HepG2 (cell line): ENCODE measurements around the gene CSNK2B. TPM values are rescaled to one million over a fixed set of nuclear protein-coding genes. Genes with fewer than 3 reads are reported as not detected.
A peak's percentile ranks its signal among the peaks of the same experiment; 100 is the strongest.

Source experiments
- CREM ChIP-seq, 2 experiments: sonication (generic) in 1 of 2; formaldehyde crosslinking in 1 of 2; IDR thresholded peaks; 2 replicates each; pipeline versions ENCODE4 v1.4.0 to v1.6.1; 2016 to 2020; ENCODE audit warnings: antibody characterized with exemption in 1 of 2, mild to moderate bottlenecking in 1 of 2, missing genetic modification reagents in 1 of 2
- EED ChIP-seq: sonication (generic); formaldehyde crosslinking; IDR thresholded peaks from 2 replicates; pipeline ENCODE4 v1.5.0; 2020; ENCODE audit warnings: mild to moderate bottlenecking, missing genetic modification reagents
- HNF1B ChIP-seq: sonication (generic); formaldehyde crosslinking; IDR thresholded peaks from 2 replicates; pipeline ENCODE4 v1.5.1; 2020; ENCODE audit warnings: mild to moderate bottlenecking, moderate library complexity, missing genetic modification reagents
- HOXA3 ChIP-seq: sonication (generic); formaldehyde crosslinking; IDR thresholded peaks from 2 replicates; pipeline ENCODE4 v1.5.0; 2020; ENCODE audit warnings: missing genetic modification reagents
- IKZF1 ChIP-seq: fragments of 450-650 bp; IDR thresholded peaks from 2 replicates; pipeline ENCODE4 v1.7.1; 2016
- LCORL ChIP-seq, 2 experiments: fragments of 450-650 bp in 1 of 2; sonication (generic) in 1 of 2; formaldehyde crosslinking in 1 of 2; IDR thresholded peaks; 2 replicates each; pipeline versions ENCODE4 v1.5.0 to v1.6.1; 2017 to 2020; ENCODE audit warnings: antibody characterized with exemption in 1 of 2, missing genetic modification reagents in 1 of 2
- NR2F1 ChIP-seq, 2 experiments: fragments of 450-650 bp in 1 of 2; formaldehyde crosslinking in 1 of 2; IDR thresholded peaks; 2 replicates each; pipeline versions ENCODE4 v1.5.0 to v1.6.1; 2016 to 2020; ENCODE audit warnings: mild to moderate bottlenecking in 1 of 2, missing compliant biosample characterization in 1 of 2, missing genetic modification reagents in 1 of 2, moderate library complexity in 1 of 2
- NR2F6 ChIP-seq, 2 experiments: IDR thresholded peaks; 2 replicates each; pipeline ENCODE4 v1.6.1; 2016; ENCODE audit warnings: antibody characterized with exemption in 1 of 2, mild to moderate bottlenecking in 1 of 2
- RFXANK ChIP-seq: IDR thresholded peaks from 2 replicates; pipeline ENCODE4 v1.6.1; 2016
- SALL2 ChIP-seq: sonication (generic); formaldehyde crosslinking; IDR thresholded peaks from 2 replicates; pipeline ENCODE4 v1.8.1; 2023; ENCODE audit warnings: mild to moderate bottlenecking, missing genetic modification reagents, inconsistent platforms
- TMF1 ChIP-seq: sonication (generic); formaldehyde crosslinking; IDR thresholded peaks from 2 replicates; pipeline ENCODE4 v1.8.1; 2022; ENCODE audit warnings: low read depth, missing genetic modification reagents
- ZBTB33 ChIP-seq: sonication (generic); formaldehyde crosslinking; IDR thresholded peaks from 2 replicates; pipeline ENCODE4 v1.4.0; 2020; ENCODE audit warnings: missing genetic modification reagents
- ZBTB38 ChIP-seq: sonication (generic); formaldehyde crosslinking; IDR thresholded peaks from 2 replicates; pipeline ENCODE4 v1.5.1; 2020; ENCODE audit warnings: mild to moderate bottlenecking, missing genetic modification reagents
- ZFP1 ChIP-seq: IDR thresholded peaks from 2 replicates; pipeline ENCODE4 v1.6.1; 2016
- ZFX ChIP-seq: sonication (generic); formaldehyde crosslinking; IDR thresholded peaks from 2 replicates; pipeline ENCODE4 v1.4.0; 2020; ENCODE audit warnings: mild to moderate bottlenecking, low read depth, missing genetic modification reagents, moderate library complexity
- ZFY ChIP-seq: sonication (generic); formaldehyde crosslinking; IDR thresholded peaks from 2 replicates; pipeline ENCODE4 v1.4.0; 2020; ENCODE audit warnings: missing genetic modification reagents
- ZNF121 ChIP-seq: sonication (generic); formaldehyde crosslinking; IDR thresholded peaks from 2 replicates; pipeline ENCODE4 v1.5.0; 2020; ENCODE audit warnings: mild to moderate bottlenecking, missing genetic modification reagents
- ZNF274 ChIP-seq: sonication (generic); formaldehyde crosslinking; IDR thresholded peaks from 2 replicates; pipeline ENCODE4 v1.5.1; 2020; ENCODE audit warnings: mild to moderate bottlenecking, missing genetic modification reagents
- ZNF431 ChIP-seq: sonication (generic); formaldehyde crosslinking; IDR thresholded peaks from 2 replicates; pipeline ENCODE4 v1.9.0; 2022; ENCODE audit warnings: missing genetic modification reagents, low read depth, mild to moderate bottlenecking, borderline replicate concordance
- ZNF451 ChIP-seq: sonication (generic); formaldehyde crosslinking; IDR thresholded peaks from 2 replicates; pipeline ENCODE4 v1.5.0; 2020; ENCODE audit warnings: mild to moderate bottlenecking, missing genetic modification reagents
- ZNF556 ChIP-seq: sonication (generic); formaldehyde crosslinking; IDR thresholded peaks from 2 replicates; pipeline ENCODE4 v1.4.0; 2020; ENCODE audit warnings: mild to moderate bottlenecking, missing genetic modification reagents, borderline replicate concordance
- ZNF766 ChIP-seq: sonication (generic); formaldehyde crosslinking; IDR thresholded peaks from 2 replicates; pipeline ENCODE4 v1.5.0; 2020; ENCODE audit warnings: missing genetic modification reagents, borderline replicate concordance
- ZNF891 ChIP-seq: sonication (generic); formaldehyde crosslinking; IDR thresholded peaks from 2 replicates; pipeline ENCODE4 v1.5.0; 2020; ENCODE audit warnings: mild to moderate bottlenecking, missing genetic modification reagents
- ZSCAN29 ChIP-seq: sonication (generic); formaldehyde crosslinking; conservative IDR thresholded peaks from 2 replicates; pipeline ENCODE4 v1.4.0; 2020; ENCODE audit warnings: mild to moderate bottlenecking, missing genetic modification reagents
- polyA plus RNA-seq, 8 experiments: library from polyadenylated mRNA; depleted of rRNA in 3 of 8; stranded (reverse) in 7 of 8; unstranded in 1 of 8; fragments of >200 nt; fragmentation: Illumina TruSeq in 4 of 8; extraction: Trizol in 4 of 8; gene quantifications; 2 replicates each; pipeline versions ENCODE4 v1.2.1 to v1.2.3, GENCODE V29; 2011 to 2016; ENCODE audit warnings: low read depth in 4 of 8, missing spikeins in 1 of 8, mixed read lengths in 1 of 8; ENCODE audit not compliant: insufficient read depth in 1 of 8
- total RNA-seq, 5 experiments: library from RNA; depleted of rRNA; stranded (reverse); fragments of >200 nt; fragmentation: Illumina TruSeq; extraction: Trizol; gene quantifications; 2 replicates each; pipeline ENCODE4 v1.2.3, GENCODE V29; 2016; ENCODE audit warnings: low read depth in 1 of 5
- TF ChIP-seq, protein P1 (sequence below): sonication (generic); formaldehyde crosslinking; IDR thresholded peaks from 2 replicates; pipeline ENCODE4 v1.5.0; 2020; ENCODE audit warnings: mild to moderate bottlenecking, missing genetic modification reagents

CSNK2B gene
- total and polyA plus RNA-seq, 2 of the 13 experiments (the other 11 are each of a cell fraction or from before 2014, with no cell fraction given) = 111 to 296 TPM

DNA sequence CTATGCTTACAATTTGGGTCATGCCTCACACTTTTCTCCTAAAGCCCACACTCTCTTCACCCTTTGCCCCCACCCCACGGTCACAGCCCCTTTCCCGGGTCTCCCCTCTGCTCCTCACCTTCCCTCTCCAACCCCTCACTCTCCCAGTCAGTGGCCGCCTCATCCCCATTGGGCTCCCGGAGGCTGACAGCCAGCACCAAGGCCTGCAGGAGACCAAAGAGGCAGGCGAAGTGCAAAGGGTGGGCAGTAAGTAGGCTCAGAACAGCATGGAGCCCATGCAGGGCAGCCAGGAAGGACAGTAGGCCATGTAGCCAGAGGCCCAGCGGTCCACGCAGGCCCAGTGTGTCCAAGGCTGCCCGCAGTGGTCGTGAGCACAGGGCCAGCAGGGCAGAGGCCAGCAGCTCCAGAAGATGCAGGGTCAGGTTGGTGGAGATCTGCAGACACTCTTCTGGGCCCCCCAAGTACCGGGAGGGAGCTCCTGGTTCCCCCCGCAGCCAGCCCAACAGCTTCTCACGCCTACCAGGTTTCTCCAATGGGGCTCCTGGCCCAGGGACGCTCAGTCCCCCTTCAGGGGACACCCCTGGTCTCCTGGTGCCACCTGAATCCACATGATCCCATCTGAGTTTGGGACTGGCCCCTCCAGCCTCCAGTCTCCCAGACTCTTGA, 6.8 kb upstream of the CSNK2B start (continued):
- TF ChIP-seq ZFX (CRISPR knock-in tag) (peak; percentile 71; the same call in 1 of the 2 replicates), ZBTB33 (CRISPR knock-in tag) (0 out of 2 replicates have a peak, but pooled peaks have one; percentile 4), ZBTB38 (CRISPR knock-in tag) (peak; percentile 98), HNF1B (no peak), NR2F1 (CRISPR knock-in tag; IDR thresholded peaks at IDR 0.05) (no peak), ZNF121 (CRISPR knock-in tag) (no peak), ZNF766 (CRISPR knock-in tag) (no peak), ZFP1 (CRISPR knock-in tag) (no peak), ZNF891 (CRISPR knock-in tag) (no peak), ZNF274 (no peak; the same call in 1 of the 2 replicates), CREM (IDR thresholded peaks at IDR 0.05) (no peak), CREM (CRISPR knock-in tag; IDR thresholded peaks at IDR 0.05) (no peak), RFXANK (CRISPR knock-in tag) (no peak), NR2F6 (IDR thresholded peaks at IDR 0.05) (no peak), NR2F6 (CRISPR knock-in tag; IDR thresholded peaks at IDR 0.05) (no peak), ZNF451 (CRISPR knock-in tag) (peak; percentile 23; the same call in 1 of the 2 replicates), ZNF556 (CRISPR knock-in tag) (0 out of 2 replicates have a peak, but pooled peaks have one; percentile 7), EED (CRISPR knock-in tag) (peak; percentile 50; the same call in 1 of the 2 replicates), SALL2 (no peak), IKZF1 (no peak), LCORL (IDR thresholded peaks at IDR 0.05) (no peak), LCORL (CRISPR knock-in tag; IDR thresholded peaks at IDR 0.05) (peak; percentile 55; the same call in 1 of the 2 replicates), TMF1 (CRISPR knock-in tag) (peak; percentile 29; the same call in 1 of the 2 replicates), ZSCAN29 (CRISPR knock-in tag) (peak; percentile 5; the same call in 1 of the 2 replicates), HOXA3 (CRISPR knock-in tag) (no peak; the same call in 1 of the 2 replicates), ZNF431 (0 out of 2 replicates have a peak, but pooled peaks have one; percentile 15), ZFY (CRISPR knock-in tag) (peak; percentile 63)
- TF ChIP-seq, protein P1, sequence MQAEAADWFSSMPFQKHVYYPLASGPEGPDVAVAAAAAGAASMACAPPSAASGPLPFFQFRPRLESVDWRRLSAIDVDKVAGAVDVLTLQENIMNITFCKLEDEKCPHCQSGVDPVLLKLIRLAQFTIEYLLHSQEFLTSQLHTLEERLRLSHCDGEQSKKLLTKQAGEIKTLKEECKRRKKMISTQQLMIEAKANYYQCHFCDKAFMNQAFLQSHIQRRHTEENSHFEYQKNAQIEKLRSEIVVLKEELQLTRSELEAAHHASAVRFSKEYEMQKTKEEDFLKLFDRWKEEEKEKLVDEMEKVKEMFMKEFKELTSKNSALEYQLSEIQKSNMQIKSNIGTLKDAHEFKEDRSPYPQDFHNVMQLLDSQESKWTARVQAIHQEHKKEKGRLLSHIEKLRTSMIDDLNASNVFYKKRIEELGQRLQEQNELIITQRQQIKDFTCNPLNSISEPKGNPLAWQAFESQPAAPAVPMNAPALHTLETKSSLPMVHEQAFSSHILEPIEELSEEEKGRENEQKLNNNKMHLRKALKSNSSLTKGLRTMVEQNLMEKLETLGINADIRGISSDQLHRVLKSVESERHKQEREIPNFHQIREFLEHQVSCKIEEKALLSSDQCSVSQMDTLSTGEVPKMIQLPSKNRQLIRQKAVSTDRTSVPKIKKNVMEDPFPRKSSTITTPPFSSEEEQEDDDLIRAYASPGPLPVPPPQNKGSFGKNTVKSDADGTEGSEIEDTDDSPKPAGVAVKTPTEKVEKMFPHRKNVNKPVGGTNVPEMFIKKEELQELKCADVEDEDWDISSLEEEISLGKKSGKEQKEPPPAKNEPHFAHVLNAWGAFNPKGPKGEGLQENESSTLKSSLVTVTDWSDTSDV = peak; percentile 5; the same call in 1 of the 2 replicates
